T-helper 2 cell (primary cell): ENCODE results near the gene FXR2.
A peak's percentile ranks its signal among the peaks of the same experiment; 100 is the strongest.

Experiments used
- DNase-seq, 5 experiments: peaks; one replicate each; pipeline versions ENCODE4 v3.0.0 to v3.0.0-alpha.2; 2012 to 2022

Gene FXR2

DNA sequence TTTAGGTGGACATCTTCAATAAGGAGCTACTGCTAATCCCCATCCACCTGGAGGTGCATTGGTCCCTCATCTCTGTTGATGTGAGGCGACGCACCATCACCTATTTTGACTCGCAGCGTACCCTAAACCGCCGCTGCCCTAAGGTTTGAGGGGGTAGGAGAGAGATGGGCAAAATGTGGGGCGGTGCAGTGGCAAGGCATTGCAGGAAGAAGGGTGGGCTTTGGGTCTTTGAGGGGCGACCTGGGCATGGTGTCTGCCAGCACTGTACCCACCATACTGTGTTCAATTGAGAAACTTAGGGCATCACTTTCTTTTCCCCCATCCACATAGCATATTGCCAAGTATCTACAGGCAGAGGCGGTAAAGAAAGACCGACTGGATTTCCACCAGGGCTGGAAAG lies 44.3 kb downstream of the FXR2 start:
- DNase-seq, result no peak

DNA sequence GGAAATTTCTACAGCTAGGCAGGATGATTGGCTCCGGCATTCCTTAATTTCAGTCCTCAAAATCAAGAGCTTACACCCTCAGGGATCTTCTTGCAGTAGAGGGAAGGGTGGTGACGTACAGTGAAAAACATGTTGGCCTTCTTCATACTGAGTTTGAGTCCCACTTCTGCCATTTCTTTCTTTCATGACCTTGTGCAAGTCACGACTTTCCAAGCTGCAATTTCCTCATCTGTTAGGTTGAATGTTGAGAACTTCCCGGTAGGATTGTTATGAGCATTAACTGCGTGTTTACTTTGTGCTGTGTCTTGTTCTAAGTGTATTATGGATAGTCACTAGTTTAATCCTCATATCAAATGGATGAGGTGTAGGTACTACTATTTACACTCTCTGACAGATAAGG lies 45.1 kb downstream of the FXR2 start:
- no peak for DNase-seq

DNA sequence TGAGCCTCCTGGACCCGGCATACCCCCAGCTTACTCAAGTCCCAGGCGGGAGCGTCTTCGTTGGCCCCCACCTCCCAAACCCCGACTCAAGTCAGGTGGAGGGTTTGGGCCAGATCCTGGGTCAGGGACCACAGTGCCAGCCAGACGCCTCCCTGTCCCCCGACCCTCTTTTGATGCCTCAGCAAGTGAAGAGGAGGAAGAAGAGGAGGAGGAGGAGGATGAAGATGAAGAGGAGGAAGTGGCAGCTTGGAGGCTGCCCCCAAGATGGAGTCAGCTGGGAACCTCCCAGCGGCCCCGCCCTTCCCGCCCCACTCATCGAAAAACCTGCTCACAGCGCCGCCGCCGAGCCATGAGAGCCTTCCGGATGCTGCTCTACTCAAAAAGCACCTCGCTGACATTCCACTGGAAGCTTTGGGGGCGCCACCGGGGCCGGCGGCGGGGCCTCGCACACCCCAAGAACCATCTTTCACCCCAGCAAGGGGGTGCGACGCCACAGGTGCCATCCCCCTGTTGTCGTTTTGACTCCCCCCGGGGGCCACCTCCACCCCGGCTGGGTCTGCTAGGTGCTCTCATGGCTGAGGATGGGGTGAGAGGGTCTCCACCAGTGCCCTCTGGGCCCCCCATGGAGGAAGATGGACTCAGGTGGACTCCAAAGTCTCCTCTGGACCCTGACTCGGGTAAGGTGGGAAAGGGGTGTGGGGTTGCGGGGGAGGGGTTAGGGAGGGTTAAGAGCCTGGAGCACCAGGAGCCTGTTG lies 51.4 kb downstream of the FXR2 start:
- DNase-seq, result no peak

- no peak for DNase-seq
Observed at GRCh38 chr17:7562208-7562605, 52.5 kb downstream of the FXR2 start.

DNA sequence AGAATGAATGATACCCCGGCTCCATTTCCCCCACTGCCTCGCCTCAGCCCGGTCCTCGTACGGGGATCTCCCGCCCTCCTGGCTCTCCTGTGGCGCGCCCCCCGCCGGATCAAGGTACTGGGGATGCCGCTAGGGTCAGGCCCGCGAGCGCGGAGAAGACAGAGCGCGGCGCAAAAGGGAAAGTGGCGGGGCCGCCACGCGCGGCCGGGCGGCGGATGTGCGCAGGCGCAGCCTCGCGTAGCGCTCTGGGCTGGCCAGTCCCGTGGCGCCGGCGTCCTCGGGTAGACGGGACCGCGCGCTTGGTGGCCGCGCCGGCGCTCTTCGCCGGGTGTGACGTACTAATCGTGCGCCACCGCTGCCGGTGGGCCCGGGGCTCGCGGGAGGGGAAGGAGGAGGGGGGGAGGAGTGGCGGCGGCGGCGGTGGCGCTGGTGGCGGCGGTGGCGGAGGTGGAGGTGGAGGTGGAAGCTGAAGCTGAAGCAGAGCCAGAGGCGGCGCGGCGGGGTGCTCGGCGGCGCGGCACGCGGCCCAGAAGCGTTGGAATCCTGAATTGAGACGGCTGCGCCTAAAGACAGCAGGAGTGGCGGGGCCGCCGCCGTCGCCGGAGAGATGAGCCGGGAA lies 53.0 kb downstream of the FXR2 start, which contains the start of gene SENP3:
Gene SENP3 (plus strand): TSS at position 331 of the 619 bp plus-strand sequence. CDS start 1,158 bp downstream, outside the sequence.
- peak; percentile 84 to 94 (median 89) for DNase-seq

DNA sequence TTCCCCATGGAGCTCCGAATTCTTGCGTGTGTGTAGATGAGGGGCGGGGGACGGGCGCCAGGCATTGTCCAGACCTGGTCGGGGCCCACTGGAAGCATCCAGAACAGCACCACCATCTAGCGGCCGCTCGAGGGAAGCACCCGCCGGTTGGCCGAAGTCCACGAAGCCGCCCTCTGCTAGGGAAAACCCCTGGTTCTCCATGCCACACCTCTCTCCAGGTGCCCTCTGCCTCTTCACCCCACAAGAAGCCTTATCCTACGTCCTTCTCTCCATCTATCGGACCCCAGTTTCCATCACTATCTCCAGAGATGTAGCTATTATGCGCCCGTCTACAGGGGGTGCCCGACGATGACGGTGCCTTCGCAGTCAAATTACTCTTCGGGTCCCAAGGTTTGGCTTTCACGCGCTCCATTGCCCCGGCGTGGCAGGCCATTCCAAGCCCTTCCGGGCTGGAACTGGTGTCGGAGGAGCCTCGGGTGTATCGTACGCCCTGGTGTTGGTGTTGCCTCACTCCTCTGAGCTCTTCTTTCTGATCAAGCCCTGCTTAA lies 53.6 kb downstream of the FXR2 start:
- DNase-seq, result peak; percentile 56 to 79 (median 76)

GRCh38 chr17:7560172-7561027 lies 54.3 kb downstream of the FXR2 start:
- DNase-seq, result peak in 3 of 5 experiments; percentile 43 to 62 (median 48)

- no peak for DNase-seq
Observed at GRCh38 chr17:7559320-7560171, 55.2 kb downstream of the FXR2 start.

DNA sequence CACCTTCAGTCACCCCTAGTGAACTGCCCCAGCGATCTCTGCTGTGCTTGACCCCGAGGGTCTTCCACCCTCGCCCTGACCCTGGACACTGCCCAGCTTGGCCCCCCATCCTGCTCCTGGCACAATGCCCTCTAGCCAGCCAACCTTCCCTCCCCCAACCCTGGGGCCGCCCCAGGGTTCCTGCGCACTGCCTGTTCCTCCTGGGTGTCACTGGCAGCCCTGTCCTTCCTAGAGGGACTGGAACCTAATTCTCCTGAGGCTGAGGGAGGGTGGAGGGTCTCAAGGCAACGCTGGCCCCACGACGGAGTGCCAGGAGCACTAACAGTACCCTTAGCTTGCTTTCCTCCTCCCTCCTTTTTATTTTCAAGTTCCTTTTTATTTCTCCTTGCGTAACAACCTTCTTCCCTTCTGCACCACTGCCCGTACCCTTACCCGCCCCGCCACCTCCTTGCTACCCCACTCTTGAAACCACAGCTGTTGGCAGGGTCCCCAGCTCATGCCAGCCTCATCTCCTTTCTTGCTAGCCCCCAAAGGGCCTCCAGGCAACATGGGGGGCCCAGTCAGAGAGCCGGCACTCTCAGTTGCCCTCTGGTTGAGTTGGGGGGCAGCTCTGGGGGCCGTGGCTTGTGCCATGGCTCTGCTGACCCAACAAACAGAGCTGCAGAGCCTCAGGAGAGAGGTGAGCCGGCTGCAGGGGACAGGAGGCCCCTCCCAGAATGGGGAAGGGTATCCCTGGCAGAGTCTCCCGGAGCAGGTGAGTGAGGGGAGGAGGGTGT lies 56.0 kb downstream of the FXR2 start, which contains the start of gene TNFSF13:
Gene TNFSF13 (plus strand): TSS at position 207 of the 776 bp plus-strand sequence. CDS start 290 bp downstream, at position 497.
- DNase-seq, result no peak

GRCh38 chr17:7557775-7558543 lies 56.7 kb downstream of the FXR2 start:
- no peak for DNase-seq

DNA sequence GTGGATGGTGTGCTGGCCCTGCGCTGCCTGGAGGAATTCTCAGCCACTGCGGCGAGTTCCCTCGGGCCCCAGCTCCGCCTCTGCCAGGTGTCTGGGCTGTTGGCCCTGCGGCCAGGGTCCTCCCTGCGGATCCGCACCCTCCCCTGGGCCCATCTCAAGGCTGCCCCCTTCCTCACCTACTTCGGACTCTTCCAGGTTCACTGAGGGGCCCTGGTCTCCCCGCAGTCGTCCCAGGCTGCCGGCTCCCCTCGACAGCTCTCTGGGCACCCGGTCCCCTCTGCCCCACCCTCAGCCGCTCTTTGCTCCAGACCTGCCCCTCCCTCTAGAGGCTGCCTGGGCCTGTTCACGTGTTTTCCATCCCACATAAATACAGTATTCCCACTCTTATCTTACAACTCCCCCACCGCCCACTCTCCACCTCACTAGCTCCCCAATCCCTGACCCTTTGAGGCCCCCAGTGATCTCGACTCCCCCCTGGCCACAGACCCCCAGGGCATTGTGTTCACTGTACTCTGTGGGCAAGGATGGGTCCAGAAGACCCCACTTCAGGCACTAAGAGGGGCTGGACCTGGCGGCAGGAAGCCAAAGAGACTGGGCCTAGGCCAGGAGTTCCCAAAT lies 57.4 kb downstream of the FXR2 start:
- DNase-seq, result no peak

- no peak for DNase-seq
Observed at GRCh38 chr17:7556627-7557026, 58.1 kb downstream of the FXR2 start.

DNA sequence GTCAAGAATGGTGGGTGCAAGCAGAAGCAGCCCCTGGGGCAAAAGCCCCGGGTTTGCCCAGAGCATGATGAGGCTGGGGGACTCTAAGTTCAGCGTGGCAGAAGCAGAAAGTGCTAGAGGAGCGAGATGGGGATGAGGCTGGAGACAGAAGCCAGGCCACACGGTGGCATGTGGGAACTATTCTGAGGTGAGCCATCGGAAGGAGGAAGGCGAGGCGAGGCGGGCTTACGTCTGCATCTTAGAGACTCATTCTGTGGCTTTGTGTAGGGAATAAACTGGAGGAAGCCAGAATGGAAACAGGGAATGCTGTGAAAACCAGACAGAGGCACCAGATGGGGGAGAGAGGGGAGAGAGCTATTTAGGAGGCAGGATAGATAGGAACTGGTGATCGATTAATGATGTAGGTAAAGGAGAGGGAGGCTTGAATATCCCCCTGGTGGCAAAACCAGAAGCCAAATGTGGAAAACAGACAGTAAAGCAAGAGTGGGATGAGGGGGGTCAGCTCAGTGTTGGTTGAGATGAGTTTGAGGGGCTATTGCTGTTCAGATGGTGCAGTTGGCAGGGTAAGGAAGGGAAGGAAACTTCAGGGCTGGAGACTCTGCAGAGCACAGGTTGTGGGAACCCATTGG lies 59.3 kb downstream of the FXR2 start:
- DNase-seq, result no peak

DNA sequence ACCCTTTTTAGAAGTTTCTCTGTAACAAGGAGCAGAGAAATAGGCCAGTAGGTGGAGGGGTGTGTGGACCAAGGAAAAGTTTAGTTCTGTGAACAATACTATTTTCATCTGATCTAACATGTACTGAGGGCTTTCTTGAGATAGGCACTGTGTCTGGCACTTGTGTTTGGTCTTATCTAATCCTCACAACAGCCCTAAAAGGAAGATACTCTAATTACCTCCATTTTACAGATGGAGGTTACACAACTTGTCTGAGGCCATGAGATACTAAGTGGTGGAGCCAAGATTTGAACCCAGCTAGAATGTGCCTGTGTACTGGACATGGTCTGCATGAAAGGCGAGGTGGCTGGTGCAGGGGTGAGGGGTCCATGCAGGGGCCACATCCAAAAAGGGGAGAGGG lies 61.3 kb downstream of the FXR2 start:
- no peak for DNase-seq

DNA sequence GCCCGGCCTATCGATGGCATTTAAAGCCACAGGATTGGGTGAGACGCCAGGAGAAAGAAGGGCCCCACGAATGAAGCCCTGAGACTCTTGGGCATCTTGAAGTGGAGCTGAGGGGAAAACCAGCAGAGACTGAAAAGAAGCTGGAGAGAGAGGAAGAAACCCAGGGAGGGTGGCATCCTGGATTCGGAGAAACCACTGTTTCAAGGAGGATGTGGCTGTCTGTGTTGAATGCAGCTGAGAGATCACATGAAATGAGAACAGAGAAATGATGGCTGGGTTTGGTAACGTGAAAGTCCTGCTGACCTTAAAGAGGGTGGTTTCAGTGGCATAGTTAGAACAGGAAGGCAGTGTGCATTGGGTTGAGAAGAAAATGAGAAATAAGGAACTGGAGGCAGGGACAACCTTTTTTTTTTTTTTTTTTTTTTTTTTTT lies 62.1 kb downstream of the FXR2 start:
- peak in 2 of 5 experiments; percentile 69 to 85 for DNase-seq

- DNase-seq, result no peak
Observed at GRCh38 chr17:7551396-7551795, 63.3 kb downstream of the FXR2 start.

DNA sequence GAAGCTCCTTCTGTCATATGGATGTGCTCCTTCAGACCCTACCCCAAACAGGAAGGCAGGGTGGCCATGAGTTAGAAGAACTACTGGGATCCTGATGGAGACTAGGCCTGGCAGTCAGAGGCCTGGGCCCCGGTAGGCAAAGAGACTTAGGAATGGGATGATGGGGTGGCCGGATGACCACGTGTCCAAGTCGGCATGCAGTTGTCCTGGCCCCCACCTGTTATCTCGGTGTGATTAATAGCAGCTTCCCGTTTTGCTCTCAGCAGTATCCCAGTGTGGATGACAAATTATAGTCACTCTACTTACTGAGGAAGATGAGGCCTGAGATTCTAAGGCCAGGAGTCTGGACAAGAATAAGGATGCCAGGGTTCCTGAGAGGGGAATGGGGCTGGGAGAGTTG lies 64.4 kb downstream of the FXR2 start:
- DNase-seq, result no peak

- DNase-seq, result peak in 2 of 5 experiments; percentile 35 to 74
Observed at GRCh38 chr17:7549401-7550055, 65.2 kb downstream of the FXR2 start.
